ENCODE measurements around the gene PDZD8.

The PDZD8 gene

GRCh38 chr10:117266400-117266799 is 108.8 kb downstream of the PDZD8 start:
- DNase-seq, result no peak
- intact Hi-C loops (cut with DNase I), result no loop called here

- DNase-seq, result no peak
- intact Hi-C loops (cut with DNase I), result no loop called here
Measured at GRCh38 chr10:117264782-117265181, 110.5 kb downstream of the PDZD8 start.

- intact Hi-C loops (cut with DNase I), result no loop called here
- DNase-seq, result no peak
Measured at GRCh38 chr10:117262903-117263293, 112.3 kb downstream of the PDZD8 start.

GRCh38 chr10:117262291-117262902 is 112.8 kb downstream of the PDZD8 start:
- DNase-seq, result peak in 1 of 42 donors; percentile 31
- intact Hi-C loops (cut with DNase I), result no loop called here

GRCh38 chr10:117261501-117261900 is 113.7 kb downstream of the PDZD8 start:
- intact Hi-C loops (cut with DNase I), result no loop called here
- peak in 1 of 42 donors; percentile 14 for DNase-seq

GRCh38 chr10:117260084-117260483 is 115.2 kb downstream of the PDZD8 start:
- no peak for DNase-seq
- intact Hi-C loops (cut with DNase I), result no loop called here

- intact Hi-C loops (cut with DNase I), result no loop called here
- no peak for DNase-seq
Measured at GRCh38 chr10:117259279-117259678, 116.0 kb downstream of the PDZD8 start.

- peak in 1 of 42 donors; percentile 29 for DNase-seq
- intact Hi-C loops (cut with DNase I), result no loop called here
Measured at GRCh38 chr10:117257721-117258120, 117.5 kb downstream of the PDZD8 start.

GRCh38 chr10:117256910-117257309 is 118.3 kb downstream of the PDZD8 start:
- intact Hi-C loops (cut with DNase I), result no loop called here

GRCh38 chr10:117255835-117256460 is 119.3 kb downstream of the PDZD8 start:
- no peak for DNase-seq
- intact Hi-C loops (cut with DNase I), result no loop called here

More at GRCh38 chr10:117256910-117257309, 118.3 kb downstream of the PDZD8 start:
- no peak for DNase-seq

GRCh38 chr10:117254774-117255735 is 120.2 kb downstream of the PDZD8 start:
- intact Hi-C loops (cut with DNase I), result no loop called here
- no peak for DNase-seq

- no peak for DNase-seq
- intact Hi-C loops (cut with DNase I), result no loop called here
Measured at GRCh38 chr10:117254338-117254737, 120.9 kb downstream of the PDZD8 start.

GRCh38 chr10:117253908-117254307 is 121.3 kb downstream of the PDZD8 start:
- intact Hi-C loops (cut with DNase I), result no loop called here
- DNase-seq, result no peak

GRCh38 chr10:117250411-117250810 is 124.8 kb downstream of the PDZD8 start:
- intact Hi-C loops (cut with DNase I), result no loop called here
- no peak for DNase-seq

GRCh38 chr10:117249493-117250093 is 125.6 kb downstream of the PDZD8 start:
- intact Hi-C loops (cut with DNase I), result no loop called here
- DNase-seq, result no peak

- DNase-seq, result no peak
- intact Hi-C loops (cut with DNase I), result no loop called here
Measured at GRCh38 chr10:117248750-117249465, 126.3 kb downstream of the PDZD8 start.

GRCh38 chr10:117246997-117247671 is 128.1 kb downstream of the PDZD8 start:
- DNase-seq, result no peak
- intact Hi-C loops (cut with DNase I), result no loop called here

GRCh38 chr10:117242463-117242832 is 132.8 kb downstream of the PDZD8 start:
- intact Hi-C loops (cut with DNase I), result no loop called here

More at GRCh38 chr10:117242463-117242832, 132.8 kb downstream of the PDZD8 start:
- no peak for DNase-seq
